Fibroblast of villous mesenchyme (primary cell): ENCODE results near the gene GNPDA1. TPM values are rescaled to one million over a fixed set of nuclear protein-coding genes. Genes with fewer than 3 reads are reported as not detected.
"Not testable (repeated sequence)": the region's sequence is repeated elsewhere in the genome, so short reads cannot be mapped to it uniquely, and the experiment has no call there.

Experiments used
- DNase-seq: peaks from one replicate; pipeline ENCODE4 v3.0.0-alpha.2; 2010; ENCODE audit warnings: low read depth
- H3K4me3 ChIP-seq: 2 replicates; pipeline ENCODE4 v1.5.1; 2011; ENCODE audit warnings: low read depth, mild to moderate bottlenecking, low read length
- CTCF ChIP-seq: IDR thresholded peaks from 2 replicates; pipeline ENCODE4 v1.5.1; 2012; ENCODE audit warnings: low read depth, mild to moderate bottlenecking, low read length; ENCODE audit not compliant: insufficient read depth
- total RNA-seq: library from RNA; depleted of rRNA; stranded (reverse); fragments of >200 nt; gene quantifications from 2 replicates; pipeline ENCODE4 v1.2.3, GENCODE V29; 2012

The GNPDA1 gene
- total RNA-seq, 1 donor: 59.6 TPM

GRCh38 chr5:142048272-142048671, 35.4 kb upstream of the GNPDA1 start:
- H3K4me3 ChIP-seq: no peak overlapping the region
- no peak for DNase-seq
- TF ChIP-seq CTCF: no peak

- DNase-seq: no peak
- H3K4me3 ChIP-seq: no peak overlapping the region
- no peak for TF ChIP-seq CTCF
Observed at GRCh38 chr5:142046191-142046590, 33.4 kb upstream of the GNPDA1 start.

- DNase-seq, H3K4me3 ChIP-seq: not testable (repeated sequence)
Observed at GRCh38 chr5:142040881-142041280, 28.1 kb upstream of the GNPDA1 start.

GRCh38 chr5:142040285-142040684, 27.5 kb upstream of the GNPDA1 start:
- TF ChIP-seq CTCF: no peak
- no peak for DNase-seq
- no peak overlapping the region for H3K4me3 ChIP-seq

- no peak overlapping the region for H3K4me3 ChIP-seq
- no peak for DNase-seq
- TF ChIP-seq CTCF: no peak
Observed at GRCh38 chr5:142038735-142039134, 25.9 kb upstream of the GNPDA1 start.

GRCh38 chr5:142037599-142037998, 24.8 kb upstream of the GNPDA1 start:
- not testable (repeated sequence) for DNase-seq, H3K4me3 ChIP-seq

GRCh38 chr5:142036918-142037317, 24.1 kb upstream of the GNPDA1 start:
- TF ChIP-seq CTCF: no peak
- DNase-seq: no peak

GRCh38 chr5:142034994-142035393, 22.2 kb upstream of the GNPDA1 start:
- DNase-seq: no peak
- H3K4me3 ChIP-seq: no peak overlapping the region
- no peak for TF ChIP-seq CTCF

More at GRCh38 chr5:142036918-142037317, 24.1 kb upstream of the GNPDA1 start:
- H3K4me3 ChIP-seq: no peak overlapping the region

GRCh38 chr5:142033632-142034567, 21.1 kb upstream of the GNPDA1 start:
- not testable (repeated sequence) for H3K4me3 ChIP-seq, DNase-seq
